C4-2B (cell line): ENCODE results near the gene ATP1B1.

ENCODE experiments used
- ZFX ChIP-seq: fragments of 450-650 bp; IDR thresholded peaks from 2 replicates; pipeline ENCODE4 v1.6.1; 2017
- TF ChIP-seq, protein P1 (sequence below): fragments of 450-650 bp; conservative IDR thresholded peaks from 2 replicates; pipeline ENCODE4 v1.5.1; 2017; ENCODE audit warnings: mild to moderate bottlenecking

DNA sequence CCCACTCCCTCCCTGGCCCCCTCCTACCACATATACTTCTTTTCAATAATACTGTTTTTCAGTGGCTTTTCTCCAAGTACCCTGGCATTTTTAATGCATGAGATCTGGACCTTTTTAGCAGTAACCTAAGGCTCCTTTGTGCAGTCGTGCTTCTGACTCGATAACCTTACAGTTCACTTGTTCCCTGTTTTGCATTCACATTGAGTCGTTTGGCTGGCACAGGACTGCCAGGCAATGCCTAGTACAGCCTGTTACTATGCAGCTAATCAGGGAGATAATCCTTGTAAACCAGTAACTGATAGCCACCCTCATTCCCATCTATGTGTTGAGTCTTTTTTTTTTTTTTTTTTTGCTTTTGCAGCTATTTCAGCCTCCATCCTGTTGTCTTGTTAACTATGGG lies 3.7 kb downstream of the ATP1B1 start:
- TF ChIP-seq, protein P1, sequence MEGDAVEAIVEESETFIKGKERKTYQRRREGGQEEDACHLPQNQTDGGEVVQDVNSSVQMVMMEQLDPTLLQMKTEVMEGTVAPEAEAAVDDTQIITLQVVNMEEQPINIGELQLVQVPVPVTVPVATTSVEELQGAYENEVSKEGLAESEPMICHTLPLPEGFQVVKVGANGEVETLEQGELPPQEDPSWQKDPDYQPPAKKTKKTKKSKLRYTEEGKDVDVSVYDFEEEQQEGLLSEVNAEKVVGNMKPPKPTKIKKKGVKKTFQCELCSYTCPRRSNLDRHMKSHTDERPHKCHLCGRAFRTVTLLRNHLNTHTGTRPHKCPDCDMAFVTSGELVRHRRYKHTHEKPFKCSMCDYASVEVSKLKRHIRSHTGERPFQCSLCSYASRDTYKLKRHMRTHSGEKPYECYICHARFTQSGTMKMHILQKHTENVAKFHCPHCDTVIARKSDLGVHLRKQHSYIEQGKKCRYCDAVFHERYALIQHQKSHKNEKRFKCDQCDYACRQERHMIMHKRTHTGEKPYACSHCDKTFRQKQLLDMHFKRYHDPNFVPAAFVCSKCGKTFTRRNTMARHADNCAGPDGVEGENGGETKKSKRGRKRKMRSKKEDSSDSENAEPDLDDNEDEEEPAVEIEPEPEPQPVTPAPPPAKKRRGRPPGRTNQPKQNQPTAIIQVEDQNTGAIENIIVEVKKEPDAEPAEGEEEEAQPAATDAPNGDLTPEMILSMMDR = no peak
- TF ChIP-seq ZFX = no peak
